DND-41 (cell line): ENCODE data around the gene OR5AR1.

Source experiments
- CTCF ChIP-seq: IDR thresholded peaks from 2 replicates; pipeline ENCODE4 v1.5.1; 2012; ENCODE audit warnings: borderline replicate concordance, low read length, moderate library complexity, mild to moderate bottlenecking; ENCODE audit not compliant: poor library complexity, severe bottlenecking; ENCODE audit errors: extremely low read depth
- EZH2 ChIP-seq: IDR thresholded peaks from 3 replicates; pipeline ENCODE4 v1.6.1; 2012; ENCODE audit warnings: borderline replicate concordance, low read depth, mild to moderate bottlenecking, moderate library complexity, low read length, inconsistent platforms; ENCODE audit not compliant: severe bottlenecking

GRCh38 chr11:56693428-56693827, 29.9 kb downstream of the OR5AR1 start:
- TF ChIP-seq CTCF (no peak), EZH2 (no peak)
